Suprapubic skin (tissue), 4 donors: ENCODE measurements around the gene TYROBP.

Experiments
- CTCF ChIP-seq, 2 donors: fragments of 200-600 bp in 1 of 2; fragments of 450-650 bp in 1 of 2; sonication (generic) in 1 of 2; IDR thresholded peaks; one replicate each; pipeline ENCODE4 v1.5.1; 2016 to 2019; ENCODE audit warnings: antibody characterized with exemption in 2 of 2, mild to moderate bottlenecking in 1 of 2, moderate library complexity in 1 of 2
- POLR2A ChIP-seq, 2 donors: fragments of 450-650 bp; IDR thresholded peaks; one replicate each; pipeline ENCODE4 v1.6.1; 2017; ENCODE audit warnings: antibody characterized with exemption in 2 of 2, mild to moderate bottlenecking in 2 of 2, moderate library complexity in 2 of 2
- POLR2AphosphoS5 ChIP-seq, 3 donors: sonication (generic); formaldehyde crosslinking; IDR thresholded peaks; one replicate each; pipeline ENCODE4 v1.6.1; 2017; ENCODE audit warnings: antibody characterized with exemption in 3 of 3

- TF ChIP-seq CTCF (IDR thresholded peaks at IDR 0.05) (peak in 1 of 2 donors; percentile 7), POLR2A (IDR thresholded peaks at IDR 0.05) (no peak), POLR2AphosphoS5 (IDR thresholded peaks at IDR 0.05) (no peak)
Measured at GRCh38 chr19:35931874-35932202, 23.7 kb upstream of the TYROBP start.
